SK-N-SH (cell line): ENCODE data around the gene SRGAP1. TPM values are rescaled to one million over a fixed set of nuclear protein-coding genes. Genes with fewer than 3 reads are reported as not detected.
A peak's percentile ranks its signal among the peaks of the same experiment; 100 is the strongest.

Experiments
- CTCF ChIA-PET: fragments of 300-600, 350-600 bp; formaldehyde crosslinking; extraction: SDS; loops from one replicate; lab custom pipeline; 2021; lab: Yijun Ruan, JAX
- POLR2A ChIA-PET: fragments of 350-600 bp; sonication (Branson Sonifier 250); formaldehyde crosslinking; extraction: SDS; loops from one replicate; lab custom pipeline; 2020; ENCODE audit warnings: antibody characterized with exemption, inconsistent platforms; lab: Yijun Ruan, JAX
- DNase-seq: peaks from one replicate; pipeline ENCODE4 v3.0.0; 2012
- H2AFZ ChIP-seq: fragments of 200-600 bp; sonication (generic); 2 replicates; pipeline ENCODE4 v1.8.1; 2016; ENCODE audit warnings: antibody characterized with exemption, mild to moderate bottlenecking, low read depth
- H3F3A ChIP-seq: fragments of 200-600 bp; sonication (generic); replicated peaks from 2 replicates; pipeline ENCODE3; 2016; ENCODE audit warnings: antibody characterized with exemption, mild to moderate bottlenecking; ENCODE audit not compliant: insufficient read depth
- H3K27ac ChIP-seq, 2 experiments: fragments of 200-500 bp in 1 of 2; fragments of 200-600 bp in 1 of 2; sonication (Bioruptor generic) in 1 of 2; sonication (generic), shearing (Covaris generic) in 1 of 2; 2 replicates each; pipeline versions ENCODE4 v1.5.1 to v1.6.1; 2014 to 2016; ENCODE audit warnings: low read depth in 2 of 2, inconsistent platforms in 1 of 2, low read length in 1 of 2, mild to moderate bottlenecking in 1 of 2, mixed read lengths in 1 of 2
- H3K27me3 ChIP-seq: fragments of 200-600 bp; sonication (generic), shearing (Covaris generic); 2 replicates; pipeline ENCODE4 v1.6.1; 2016; ENCODE audit warnings: mixed run types; ENCODE audit not compliant: insufficient read depth
- H3K36me3 ChIP-seq, 2 experiments: fragments of 200-500 bp in 1 of 2; fragments of 200-600 bp in 1 of 2; sonication (Bioruptor generic) in 1 of 2; sonication (generic) in 1 of 2; replicated peaks in 1 of 2; 2 replicates each; pipeline versions ENCODE3 to v1.5.1; 2014 to 2016; ENCODE audit warnings: low read length in 1 of 2, mild to moderate bottlenecking in 1 of 2; ENCODE audit not compliant: insufficient read depth in 2 of 2, control insufficient read depth in 1 of 2
- H3K4me1 ChIP-seq, 2 experiments: fragments of 200-500 bp in 1 of 2; fragments of 200-600 bp in 1 of 2; sonication (Bioruptor generic) in 1 of 2; sonication (generic), shearing (Covaris generic) in 1 of 2; 2 replicates each; pipeline versions ENCODE4 v1.5.1 to v1.6.1; 2014 to 2016; ENCODE audit warnings: low read depth in 1 of 2, low read length in 1 of 2, mixed run types in 1 of 2; ENCODE audit not compliant: insufficient read depth in 2 of 2, control insufficient read depth in 1 of 2
- H3K4me2 ChIP-seq: fragments of 200-600 bp; sonication (generic), shearing (Covaris generic); 2 replicates; pipeline ENCODE4 v1.6.1; 2017; ENCODE audit warnings: mixed run types
- H3K4me3 ChIP-seq, 2 experiments: fragments of 200-500 bp in 1 of 2; fragments of 200-600 bp in 1 of 2; sonication (Bioruptor generic) in 1 of 2; sonication (generic), shearing (Covaris generic) in 1 of 2; 2 replicates each; pipeline versions ENCODE4 v1.5.1 to v1.8.1; 2014 to 2016; ENCODE audit warnings: low read depth in 2 of 2, inconsistent platforms in 1 of 2, low read length in 1 of 2, mild to moderate bottlenecking in 1 of 2, mixed read lengths in 1 of 2, moderate library complexity in 1 of 2
- H3K79me2 ChIP-seq: fragments of 200-600 bp; sonication (generic); 2 replicates; pipeline ENCODE4 v1.8.1; 2017; ENCODE audit warnings: mild to moderate bottlenecking; ENCODE audit not compliant: insufficient read depth
- H3K9ac ChIP-seq: fragments of 200-600 bp; sonication (generic); 2 replicates; pipeline ENCODE4 v1.6.1; 2017; ENCODE audit warnings: mixed run types
- H3K9me2 ChIP-seq: fragments of 200-600 bp; sonication (generic); 2 replicates; pipeline ENCODE4 v1.6.1; 2017; ENCODE audit warnings: mixed run types
- H3K9me3 ChIP-seq: fragments of 200-600 bp; sonication (generic); 2 replicates; pipeline ENCODE4 v1.6.1; 2017; ENCODE audit warnings: mixed run types, mild to moderate bottlenecking, moderate library complexity
- H4K20me1 ChIP-seq: fragments of 200-600 bp; sonication (generic); 2 replicates; pipeline ENCODE4 v1.6.1; 2017; ENCODE audit warnings: mild to moderate bottlenecking, mixed run types; ENCODE audit not compliant: insufficient read depth
- CHD2 ChIP-seq: fragments of 150-350 bp; IDR thresholded peaks from 2 replicates; pipeline ENCODE4 v1.6.1; 2018; ENCODE audit warnings: low read length; ENCODE audit not compliant: partially characterized antibody
- EP300 ChIP-seq, 2 experiments: IDR thresholded peaks; 2 replicates each; pipeline versions ENCODE4 v1.4.0 to v1.6.1; 2012; ENCODE audit warnings: borderline replicate concordance in 1 of 2, low read depth in 1 of 2, low read length in 1 of 2
- FOXJ3 ChIP-seq: sonication (generic); formaldehyde crosslinking; IDR thresholded peaks from 2 replicates; pipeline ENCODE4 v1.5.1; 2020; ENCODE audit warnings: mild to moderate bottlenecking, missing genetic modification reagents
- FOXM1 ChIP-seq: IDR thresholded peaks from 2 replicates; pipeline ENCODE4 v1.4.0; 2012; ENCODE audit warnings: low read depth, mild to moderate bottlenecking
- GATA2 ChIP-seq: sonication (generic); formaldehyde crosslinking; IDR thresholded peaks from 2 replicates; pipeline ENCODE4 v1.5.0; 2020; ENCODE audit warnings: mild to moderate bottlenecking, missing genetic modification reagents
- MEF2A ChIP-seq: IDR thresholded peaks from 2 replicates; pipeline ENCODE4 v1.4.0; 2012; ENCODE audit warnings: low read depth, borderline replicate concordance
- NFIC ChIP-seq: IDR thresholded peaks from 2 replicates; pipeline ENCODE4 v1.4.0; 2012; ENCODE audit warnings: borderline replicate concordance
- POLR2AphosphoS5 ChIP-seq: IDR thresholded peaks from 2 replicates; pipeline ENCODE4 v1.6.1; 2012; ENCODE audit warnings: low read depth, low read length
- RCOR1 ChIP-seq: fragments of 150-350 bp; IDR thresholded peaks from 2 replicates; pipeline ENCODE4 v1.6.1; 2017; ENCODE audit warnings: antibody characterized with exemption, low read length
- RXRA ChIP-seq: IDR thresholded peaks from 2 replicates; pipeline ENCODE4 v1.4.0; 2012; ENCODE audit warnings: low read depth, mild to moderate bottlenecking, borderline replicate concordance
- TAF1 ChIP-seq: IDR thresholded peaks from 2 replicates; pipeline ENCODE4 v1.6.1; 2012; ENCODE audit warnings: low read depth, mild to moderate bottlenecking, low read length, moderate library complexity, borderline replicate concordance
- TCF12 ChIP-seq: IDR thresholded peaks from 2 replicates; pipeline ENCODE4 v1.4.0; 2012
- YY1 ChIP-seq: IDR thresholded peaks from 2 replicates; pipeline ENCODE4 v1.4.0; 2012; ENCODE audit warnings: low read depth, mild to moderate bottlenecking
- WGBS: methylation state at CpG from one replicate; pipeline ENCODE4 v1.1.6; 2017; ENCODE audit warnings: low lambda C conversion rate; 5-methylcytosine and 5-hydroxymethylcytosine counted together
- polyA plus RNA-seq, 3 experiments: library from polyadenylated mRNA; depleted of rRNA; stranded (reverse); fragments of >200 nt; gene quantifications; 2 replicates each; pipeline ENCODE4 v1.2.3, GENCODE V29; 2012
- TF ChIP-seq, protein P1 (sequence below): IDR thresholded peaks from 2 replicates; pipeline ENCODE4 v1.6.1; 2012; ENCODE audit warnings: mild to moderate bottlenecking, low read depth, low read length, moderate library complexity
- TF ChIP-seq, protein P2 (sequence below): fragments of 150-350 bp; IDR thresholded peaks from 2 replicates; pipeline ENCODE4 v1.6.1; 2016; ENCODE audit warnings: mild to moderate bottlenecking, low read depth, low read length
- TF ChIP-seq, protein P3 (sequence below): IDR thresholded peaks from 2 replicates; pipeline ENCODE4 v1.4.0; 2012; ENCODE audit warnings: low read depth, borderline replicate concordance

SRGAP1 gene
- polyA plus RNA-seq, 1 of the 3 experiments (the other 2 are of a cell fraction) = 2.6 TPM

DNA sequence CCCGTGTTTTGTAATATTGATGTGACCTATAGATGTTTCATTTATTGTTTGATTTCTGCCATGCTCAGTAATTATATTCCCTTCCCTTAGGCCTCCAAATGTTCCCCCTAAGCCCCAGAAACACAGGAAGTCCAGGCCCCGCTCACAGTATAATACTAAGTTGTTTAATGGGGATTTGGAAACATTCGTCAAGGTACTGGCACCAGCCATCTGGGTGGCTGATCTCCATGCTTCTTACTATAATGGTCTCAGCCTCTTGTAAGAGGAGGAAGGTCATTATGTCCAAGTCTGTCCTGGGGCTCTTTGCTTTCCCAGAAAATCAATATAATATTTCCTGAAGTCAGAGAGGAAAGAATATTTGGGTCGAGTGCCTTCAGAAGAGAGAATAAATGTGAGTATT lies 246.7 kb downstream of the SRGAP1 start (continued):
- no peak for TF ChIP-seq EP300 (IDR thresholded peaks at IDR 0.05; ENCODE audit: borderline replicate concordance in 1 of 2, low read depth in 1 of 2, low read length in 1 of 2)
- no peak for TF ChIP-seq NFIC

DNA sequence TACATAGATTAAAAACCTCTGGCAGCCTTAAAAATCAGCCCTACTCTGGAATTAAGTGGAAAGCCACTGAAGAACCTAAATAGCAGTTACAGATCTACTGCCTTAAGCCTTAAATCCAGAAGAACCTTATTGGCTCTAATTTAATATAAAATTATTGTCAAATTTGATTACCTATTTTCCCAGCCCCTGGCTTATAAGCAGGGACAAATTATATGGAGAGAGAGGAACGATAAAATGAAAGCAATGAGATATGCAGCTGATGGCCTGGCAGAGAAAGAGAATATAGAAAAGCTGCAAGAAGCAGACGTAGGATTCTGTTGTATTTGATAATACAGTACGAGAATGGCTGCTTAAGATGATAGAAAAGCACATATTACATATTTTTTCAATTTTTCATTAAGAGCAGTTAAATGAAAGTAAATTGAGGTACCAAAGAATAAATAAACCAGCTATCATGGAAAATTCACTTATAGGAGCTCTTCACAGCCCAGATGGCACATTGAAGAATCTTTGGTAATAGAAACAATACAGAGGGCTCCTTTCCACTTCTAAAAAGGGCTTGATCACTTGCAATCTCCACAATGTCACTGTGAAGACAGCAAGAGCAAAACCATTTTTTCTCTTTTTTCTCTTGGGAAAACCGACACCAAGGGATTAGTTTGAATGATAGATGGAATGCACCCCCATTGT lies 248.2 kb downstream of the SRGAP1 start:
- no peak overlapping the region for H2AFZ ChIP-seq
- no peaks in the 10 kb centered on the region for H3K27me3 ChIP-seq
- H3K27ac ChIP-seq = peak overlapping the region in 1 of 2 experiments; percentile 96; a peak in 2 of 4 replicates
- WGBS = 58% methylated on average over 4 of the region's 4 CpGs
- no peaks in the 10 kb centered on the region for H3K79me2 ChIP-seq
- CTCF ChIA-PET = interaction anchor here (1.0 to 1.2 kb wide), 2 partner anchors 9 to 164 kb away, joined by 3 to 9 read pairs; no protein-coding TSS in a partner anchor
- H3K36me3 ChIP-seq = peaks cover 2 to 8% of the 10 kb centered on the region in 2 experiments
- no peaks in the 10 kb centered on the region for H3K9me3 ChIP-seq
- H3K4me1 ChIP-seq = peaks cover 38 to 61% of the 10 kb centered on the region in 2 experiments
- H3K4me3 ChIP-seq = no peak overlapping the region
- no peaks in the 10 kb centered on the region for H3K9me2 ChIP-seq
- POLR2A ChIA-PET = interaction anchor here (0.6 kb wide), 1 partner anchor 200 kb away, joined by 5 read pairs; no protein-coding TSS in a partner anchor
- H3F3A ChIP-seq = peaks cover 27% of the 10 kb centered on the region
- DNase-seq = peak; percentile 37
- TF ChIP-seq RCOR1 (peak; percentile 80), MEF2A (no peak), YY1 (no peak), FOXM1 (no peak), TCF12 (no peak), CHD2 (peak; percentile 62), EP300 (IDR thresholded peaks at IDR 0.05; ENCODE audit: borderline replicate concordance in 1 of 2, low read depth in 1 of 2, low read length in 1 of 2) (peak in 1 of 2 experiments; percentile 80; a peak in 2 of 4 replicates), FOXJ3 (CRISPR knock-in tag) (0 out of 2 replicates have a peak, but pooled peaks have one; percentile 46), GATA2 (CRISPR knock-in tag) (peak; percentile 78)
- TF ChIP-seq, protein P1, sequence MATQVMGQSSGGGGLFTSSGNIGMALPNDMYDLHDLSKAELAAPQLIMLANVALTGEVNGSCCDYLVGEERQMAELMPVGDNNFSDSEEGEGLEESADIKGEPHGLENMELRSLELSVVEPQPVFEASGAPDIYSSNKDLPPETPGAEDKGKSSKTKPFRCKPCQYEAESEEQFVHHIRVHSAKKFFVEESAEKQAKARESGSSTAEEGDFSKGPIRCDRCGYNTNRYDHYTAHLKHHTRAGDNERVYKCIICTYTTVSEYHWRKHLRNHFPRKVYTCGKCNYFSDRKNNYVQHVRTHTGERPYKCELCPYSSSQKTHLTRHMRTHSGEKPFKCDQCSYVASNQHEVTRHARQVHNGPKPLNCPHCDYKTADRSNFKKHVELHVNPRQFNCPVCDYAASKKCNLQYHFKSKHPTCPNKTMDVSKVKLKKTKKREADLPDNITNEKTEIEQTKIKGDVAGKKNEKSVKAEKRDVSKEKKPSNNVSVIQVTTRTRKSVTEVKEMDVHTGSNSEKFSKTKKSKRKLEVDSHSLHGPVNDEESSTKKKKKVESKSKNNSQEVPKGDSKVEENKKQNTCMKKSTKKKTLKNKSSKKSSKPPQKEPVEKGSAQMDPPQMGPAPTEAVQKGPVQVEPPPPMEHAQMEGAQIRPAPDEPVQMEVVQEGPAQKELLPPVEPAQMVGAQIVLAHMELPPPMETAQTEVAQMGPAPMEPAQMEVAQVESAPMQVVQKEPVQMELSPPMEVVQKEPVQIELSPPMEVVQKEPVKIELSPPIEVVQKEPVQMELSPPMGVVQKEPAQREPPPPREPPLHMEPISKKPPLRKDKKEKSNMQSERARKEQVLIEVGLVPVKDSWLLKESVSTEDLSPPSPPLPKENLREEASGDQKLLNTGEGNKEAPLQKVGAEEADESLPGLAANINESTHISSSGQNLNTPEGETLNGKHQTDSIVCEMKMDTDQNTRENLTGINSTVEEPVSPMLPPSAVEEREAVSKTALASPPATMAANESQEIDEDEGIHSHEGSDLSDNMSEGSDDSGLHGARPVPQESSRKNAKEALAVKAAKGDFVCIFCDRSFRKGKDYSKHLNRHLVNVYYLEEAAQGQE = no peak
- H4K20me1 ChIP-seq = no peaks in the 10 kb centered on the region
- no peak overlapping the region for H3K4me2 ChIP-seq
- H3K9ac ChIP-seq = no peak overlapping the region

DNA sequence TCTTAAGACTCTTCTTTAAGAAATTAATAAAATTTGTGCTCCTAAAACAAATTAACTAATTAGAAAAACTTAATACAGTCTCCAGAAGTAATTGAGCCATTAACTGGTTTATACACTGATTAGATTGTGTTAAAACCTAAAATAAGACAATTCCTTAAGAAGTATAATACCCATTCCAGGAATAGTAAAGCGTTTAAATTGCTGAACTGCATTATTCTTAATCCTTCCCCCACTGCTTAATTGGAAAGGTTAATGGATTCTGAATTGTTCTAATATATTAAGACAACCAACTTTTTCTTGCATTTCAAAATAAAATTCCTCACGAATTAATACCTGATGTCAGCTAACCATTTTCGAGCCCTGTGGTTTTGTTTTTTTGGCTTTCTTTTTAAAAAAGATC lies 249.2 kb downstream of the SRGAP1 start:
- Histone ChIP-seq H3K4me2 (no peak overlapping the region), H3K9ac (no peak overlapping the region), H3K79me2 (no peaks in the 10 kb centered on the region), H3K9me3 (no peaks in the 10 kb centered on the region), H3K4me3 (no peak overlapping the region), H3K9me2 (no peaks in the 10 kb centered on the region), H3K36me3 (peaks cover 3 to 13% of the 10 kb centered on the region in 2 experiments), H3K4me1 (peaks cover 33 to 52% of the 10 kb centered on the region in 2 experiments), H3K27ac (peak overlapping the region in 1 of 2 experiments; percentile 96; a peak in 2 of 4 replicates), H3F3A (peaks cover 17% of the 10 kb centered on the region), H3K27me3 (no peaks in the 10 kb centered on the region), H2AFZ (no peak overlapping the region)
- CTCF ChIA-PET = no interaction called here
- no peak for DNase-seq
- TF ChIP-seq POLR2AphosphoS5 = no peak
- no peak for TF ChIP-seq TAF1
- TF ChIP-seq, protein P2, sequence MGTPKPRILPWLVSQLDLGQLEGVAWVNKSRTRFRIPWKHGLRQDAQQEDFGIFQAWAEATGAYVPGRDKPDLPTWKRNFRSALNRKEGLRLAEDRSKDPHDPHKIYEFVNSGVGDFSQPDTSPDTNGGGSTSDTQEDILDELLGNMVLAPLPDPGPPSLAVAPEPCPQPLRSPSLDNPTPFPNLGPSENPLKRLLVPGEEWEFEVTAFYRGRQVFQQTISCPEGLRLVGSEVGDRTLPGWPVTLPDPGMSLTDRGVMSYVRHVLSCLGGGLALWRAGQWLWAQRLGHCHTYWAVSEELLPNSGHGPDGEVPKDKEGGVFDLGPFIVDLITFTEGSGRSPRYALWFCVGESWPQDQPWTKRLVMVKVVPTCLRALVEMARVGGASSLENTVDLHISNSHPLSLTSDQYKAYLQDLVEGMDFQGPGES = no peak
- TF ChIP-seq, protein P3, sequence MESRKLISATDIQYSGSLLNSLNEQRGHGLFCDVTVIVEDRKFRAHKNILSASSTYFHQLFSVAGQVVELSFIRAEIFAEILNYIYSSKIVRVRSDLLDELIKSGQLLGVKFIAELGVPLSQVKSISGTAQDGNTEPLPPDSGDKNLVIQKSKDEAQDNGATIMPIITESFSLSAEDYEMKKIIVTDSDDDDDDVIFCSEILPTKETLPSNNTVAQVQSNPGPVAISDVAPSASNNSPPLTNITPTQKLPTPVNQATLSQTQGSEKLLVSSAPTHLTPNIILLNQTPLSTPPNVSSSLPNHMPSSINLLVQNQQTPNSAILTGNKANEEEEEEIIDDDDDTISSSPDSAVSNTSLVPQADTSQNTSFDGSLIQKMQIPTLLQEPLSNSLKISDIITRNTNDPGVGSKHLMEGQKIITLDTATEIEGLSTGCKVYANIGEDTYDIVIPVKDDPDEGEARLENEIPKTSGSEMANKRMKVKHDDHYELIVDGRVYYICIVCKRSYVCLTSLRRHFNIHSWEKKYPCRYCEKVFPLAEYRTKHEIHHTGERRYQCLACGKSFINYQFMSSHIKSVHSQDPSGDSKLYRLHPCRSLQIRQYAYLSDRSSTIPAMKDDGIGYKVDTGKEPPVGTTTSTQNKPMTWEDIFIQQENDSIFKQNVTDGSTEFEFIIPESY = no peak
- TF ChIP-seq RXRA = no peak
- TF ChIP-seq NFIC = no peak
- TF ChIP-seq, all 33 proteins: peak for 0
- H4K20me1 ChIP-seq = no peaks in the 10 kb centered on the region
- POLR2A ChIA-PET = no interaction called here
- WGBS = 74% methylated on average over 3 of the region's 3 CpGs
